Left hindlimb (tissue), 1 donor: ENCODE results near the gene MS4A12.
"Not testable (repeated sequence)": the region's sequence is repeated elsewhere in the genome, so short reads cannot be mapped to it uniquely, and the experiment has no call there.

Experiments used
- DNase-seq: peaks from one replicate; pipeline ENCODE4 v3.0.0-alpha.2; 2018

Gene MS4A12

GRCh38 chr11:60513496-60514460 is 21.2 kb downstream of the MS4A12 start:
- DNase-seq: no peak

- DNase-seq: no peak
Observed at GRCh38 chr11:60515144-60515855, 22.7 kb downstream of the MS4A12 start, which contains the start of gene MS4A13. Gene MS4A13, plus strand, starts transcription at chr11:60515392. Its CDS starts 2,692 bp downstream, at chr11:60518084.

GRCh38 chr11:60528465-60528864 is 35.9 kb downstream of the MS4A12 start:
- no peak for DNase-seq

GRCh38 chr11:60528934-60529333 is 36.4 kb downstream of the MS4A12 start:
- DNase-seq: no peak

GRCh38 chr11:60530454-60531100 is 38.0 kb downstream of the MS4A12 start:
- no peak for DNase-seq

- not testable (repeated sequence) for DNase-seq
Observed at GRCh38 chr11:60532383-60532782, 39.8 kb downstream of the MS4A12 start.

- not testable (repeated sequence) for DNase-seq
Observed at GRCh38 chr11:60538627-60539026, 46.0 kb downstream of the MS4A12 start.

GRCh38 chr11:60544077-60544476 is 51.5 kb downstream of the MS4A12 start:
- no peak for DNase-seq
